ENCODE measurements around the gene ADCY7.

Gene ADCY7

DNA sequence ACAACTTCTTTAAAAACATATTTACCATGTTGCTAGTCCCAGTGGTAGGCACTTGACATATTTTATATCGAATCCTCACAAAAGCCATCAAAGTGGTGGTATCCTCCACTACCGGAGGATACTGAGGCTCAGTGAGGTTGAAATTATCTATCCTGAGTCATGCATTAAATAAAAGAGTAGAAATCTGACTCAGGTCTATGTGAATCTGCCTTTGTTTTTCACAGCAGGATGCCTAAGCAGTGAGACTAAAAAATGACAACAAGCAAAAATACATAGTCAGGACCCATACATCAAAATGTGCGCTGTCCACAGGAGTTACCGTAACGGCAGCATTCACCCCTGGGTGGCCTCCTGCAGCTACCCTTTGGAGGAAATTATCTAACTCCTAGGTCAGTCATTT lies 84.8 kb downstream of the ADCY7 start:
- DNase-seq, result no peak

DNA sequence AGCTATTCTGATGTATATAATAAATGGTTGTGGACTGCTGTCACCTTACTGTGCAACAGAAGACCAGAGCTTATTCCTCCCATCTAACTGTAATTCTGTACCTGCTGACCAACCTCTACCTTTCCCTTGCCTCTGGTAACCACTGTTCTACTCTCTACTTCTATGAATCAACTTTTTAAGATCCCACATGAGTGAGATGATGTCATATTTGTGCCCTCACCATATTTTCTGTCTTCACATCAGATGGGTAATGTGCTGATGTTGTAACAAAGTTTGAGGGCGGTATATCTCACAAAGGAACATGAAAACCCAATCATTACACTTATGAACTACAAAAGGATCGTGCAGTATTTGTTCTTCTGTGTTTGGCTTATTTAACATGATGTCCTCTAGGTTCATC lies 85.6 kb downstream of the ADCY7 start:
- DNase-seq, result no peak

DNA sequence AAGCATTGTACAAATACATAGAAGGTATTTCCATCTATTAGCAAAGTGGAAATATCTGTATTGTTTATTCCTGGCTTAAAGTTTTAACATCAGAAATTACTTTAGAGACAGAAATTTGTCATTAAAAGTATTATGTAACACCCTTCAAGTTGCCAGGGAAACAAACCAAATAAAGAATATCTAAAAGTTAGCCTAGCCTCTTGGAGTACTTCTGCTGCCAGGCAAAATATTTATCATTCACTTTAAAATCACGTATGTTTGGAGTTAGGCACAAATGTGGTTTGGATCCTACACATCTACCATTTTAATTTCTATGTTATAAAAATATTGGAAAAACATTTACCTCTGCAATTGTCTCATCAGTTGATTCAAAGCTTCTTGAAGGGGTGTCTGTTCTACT lies 87.7 kb downstream of the ADCY7 start:
- no peak for DNase-seq

DNA sequence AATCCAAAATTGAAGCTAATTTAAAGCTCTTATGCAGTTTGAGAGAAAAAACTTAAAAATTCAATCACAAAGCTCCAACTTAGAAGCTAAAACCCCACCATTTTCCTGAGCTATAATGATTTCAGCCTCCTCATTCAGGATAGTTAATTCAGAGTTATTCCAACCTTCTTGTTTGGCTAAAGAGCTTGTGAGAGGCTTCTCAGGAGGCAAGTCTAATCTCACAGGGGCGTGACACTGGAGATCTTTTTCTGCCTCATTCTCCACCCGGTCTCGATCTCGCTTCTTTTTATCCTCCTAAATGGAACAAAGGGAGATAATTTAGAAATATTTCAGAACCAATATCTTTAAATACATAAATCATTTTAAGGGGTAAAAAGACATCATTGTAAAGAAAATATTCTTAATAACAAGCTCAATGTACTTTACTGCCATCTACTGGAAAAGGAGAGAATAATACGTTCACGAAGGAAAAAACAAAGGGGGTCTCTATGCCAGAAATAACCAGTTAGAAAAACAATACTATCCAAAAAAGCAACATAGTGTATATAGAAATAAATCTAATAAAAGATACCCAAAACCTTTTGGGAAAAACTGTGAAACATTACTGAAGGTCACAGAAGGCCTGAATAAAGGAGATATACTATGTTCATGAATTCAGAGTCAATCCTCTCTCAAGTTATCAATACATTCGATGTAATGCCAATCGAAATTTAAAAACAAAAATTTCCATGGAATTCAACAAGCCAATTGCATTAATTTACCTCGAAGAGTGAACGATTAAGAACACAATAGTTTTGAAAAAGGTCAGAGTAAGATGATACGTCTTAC lies 88.5 kb downstream of the ADCY7 start:
- DNase-seq, result no peak

DNA sequence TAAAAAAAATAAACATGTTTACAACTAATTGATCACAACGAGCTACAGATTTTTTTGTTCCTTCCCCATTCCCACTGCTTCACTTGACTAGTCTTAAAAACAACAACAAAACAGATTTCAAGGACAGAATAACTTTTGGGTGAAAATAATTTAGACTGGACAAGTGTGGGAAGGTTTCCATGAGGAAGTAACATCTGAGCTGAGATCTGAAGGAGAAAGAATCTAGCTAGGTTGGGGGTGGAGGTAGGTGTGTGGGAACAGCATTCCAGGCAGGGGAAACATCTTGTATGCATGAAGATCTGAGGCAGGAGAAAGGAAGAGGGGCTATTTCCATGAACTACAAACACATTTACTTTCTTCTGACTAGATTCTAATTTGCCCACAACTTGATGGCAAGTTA lies 93.3 kb downstream of the ADCY7 start:
- no peak for DNase-seq

DNA sequence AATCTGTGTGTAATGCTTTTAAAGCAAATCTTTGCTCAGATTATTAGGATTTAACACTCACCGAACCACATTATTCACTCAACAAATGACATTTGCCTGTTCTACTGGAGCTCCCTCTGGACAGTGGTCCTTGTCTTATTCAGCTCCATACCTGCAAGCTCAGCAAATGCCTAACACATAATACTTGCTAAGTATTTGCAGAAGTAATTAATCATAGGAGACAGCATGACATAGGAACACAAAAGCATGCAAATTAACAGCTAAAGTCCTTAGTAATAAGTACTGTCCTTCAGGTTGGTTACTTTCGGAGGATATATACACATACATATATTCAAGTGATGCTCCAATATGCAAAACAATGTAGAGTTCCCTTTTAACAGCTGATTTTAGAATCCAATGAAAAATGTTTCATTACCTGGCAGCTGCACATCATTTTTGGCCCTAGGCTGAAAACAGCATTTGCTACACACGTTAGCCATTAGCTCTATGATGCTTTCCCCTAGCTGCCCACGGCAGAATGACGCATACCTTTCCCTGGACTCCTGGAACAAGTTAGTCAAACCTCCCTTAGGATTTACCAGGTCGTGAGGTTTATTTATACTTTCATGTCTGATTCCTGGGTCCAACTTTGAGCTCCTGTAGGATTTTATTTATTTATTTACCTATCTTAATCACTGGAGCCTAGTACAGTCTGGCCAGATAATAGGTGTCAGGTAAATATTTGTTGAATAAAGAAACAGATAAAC lies 93.9 kb downstream of the ADCY7 start:
- no peak for DNase-seq

DNA sequence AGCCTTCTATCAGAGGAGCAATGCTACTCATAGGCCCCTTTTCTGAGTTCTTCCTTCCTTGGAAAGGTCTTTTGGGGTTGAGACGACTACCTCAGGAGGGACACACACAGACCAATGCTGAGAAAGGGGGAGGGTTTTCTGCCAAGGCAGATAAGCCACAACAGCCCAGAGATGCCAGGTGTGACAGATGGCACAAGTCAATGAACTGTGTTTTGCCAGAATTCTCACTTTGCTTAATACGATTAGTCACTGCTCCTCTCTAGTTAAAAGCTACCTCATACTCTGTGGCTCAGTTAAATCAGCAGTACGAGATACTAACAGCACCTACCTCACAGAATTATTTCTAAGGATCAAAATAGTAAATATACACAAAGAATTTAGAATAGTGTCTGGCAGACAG lies 94.4 kb downstream of the ADCY7 start:
- DNase-seq, result no peak

DNA sequence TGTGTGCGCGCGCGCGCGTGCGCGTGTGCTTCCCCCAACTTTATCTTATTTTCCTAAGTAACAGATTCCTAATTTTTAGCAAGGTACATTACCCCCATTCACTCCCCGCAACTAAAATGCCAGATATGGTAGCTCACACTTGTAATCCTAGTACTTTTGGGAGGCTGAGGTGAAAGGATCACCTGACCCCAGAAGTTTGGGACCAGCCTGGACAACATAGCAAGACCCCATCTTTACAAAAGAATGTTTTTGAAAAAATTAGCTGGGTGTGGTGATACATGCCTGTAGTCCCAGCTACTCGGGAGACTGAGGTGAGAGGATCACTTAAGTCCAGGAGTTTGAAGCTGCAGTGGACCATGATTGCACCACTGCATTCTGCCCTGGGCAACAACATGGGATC lies 97.3 kb downstream of the ADCY7 start:
- no peak for DNase-seq

DNA sequence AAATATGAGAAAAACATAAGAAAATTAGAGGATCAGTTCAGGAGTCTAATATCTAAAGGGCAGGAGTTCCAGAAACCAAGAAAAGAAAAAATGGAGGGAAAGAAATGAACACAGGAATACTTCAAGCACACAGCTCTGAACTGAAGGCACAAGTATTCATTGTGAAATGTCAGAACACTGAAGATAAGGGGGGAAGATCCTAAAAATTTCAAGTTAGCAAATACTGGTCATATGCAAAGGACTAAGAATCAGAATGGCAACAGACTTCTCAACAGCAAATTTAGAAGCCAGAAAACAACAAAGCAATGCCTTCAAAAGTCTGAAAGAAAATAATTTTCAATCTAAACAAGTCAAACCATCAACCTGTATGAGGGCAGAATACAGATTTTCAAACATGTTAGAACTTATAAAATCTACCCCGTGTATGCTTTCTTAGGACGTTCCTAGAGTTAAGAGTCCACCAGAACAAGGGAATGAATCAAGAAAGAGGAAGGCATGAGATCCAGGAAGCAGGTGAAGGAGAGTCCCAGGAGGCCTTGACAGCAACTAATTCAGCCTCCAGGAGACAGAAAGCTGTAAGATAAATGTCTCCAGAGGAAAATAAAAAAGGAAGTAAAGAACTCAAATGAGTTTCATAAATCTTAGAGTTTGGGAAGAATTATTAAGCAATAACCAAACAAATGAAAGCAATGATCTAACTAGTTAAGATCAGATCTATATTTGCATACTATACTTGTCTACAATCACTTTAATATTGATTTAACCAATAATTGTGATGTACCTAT lies 99.6 kb downstream of the ADCY7 start:
- DNase-seq, result no peak
